ENCODE measurements around the gene LRRC4.

GRCh38 chr7:128037081-128037480 lies 5.8 kb upstream of the LRRC4 start:
- TF ChIP-seq CTCF (IDR thresholded peaks at IDR 0.05) (no peak), POLR2A (IDR thresholded peaks at IDR 0.05) (no peak)

Measured in uterus (tissue), 2 donors.